GM19397 (cell line): Measurements from ENCODE around the gene KRTAP10-11.
"Not testable (repeated sequence)": the region's sequence is repeated elsewhere in the genome, so short reads cannot be mapped to it uniquely, and the experiment has no call there.

Source experiments
- ATAC-seq: cut with Tn5 transposase; IDR thresholded peaks from one replicate; pipeline ENCODE4 v1.9.1; 2021; ENCODE audit warnings: mild to moderate bottlenecking, moderate library complexity; ENCODE audit not compliant: unreplicated experiment

KRTAP10-11 gene

GRCh38 chr21:44646366-44647221, at the start of gene KRTAP10-11:
KRTAP10-11 (plus strand) TSS chr21:44646414; CDS start chr21:44646459, 45 bp downstream.
- not testable (repeated sequence) for ATAC-seq

GRCh38 chr21:44598061-44598460, 48.2 kb upstream of the KRTAP10-11 start:
- no peak for ATAC-seq

GRCh38 chr21:44599264-44600029, 46.8 kb upstream of the KRTAP10-11 start:
- ATAC-seq: no peak

- not testable (repeated sequence) for ATAC-seq
Observed at GRCh38 chr21:44600118-44600978, 45.9 kb upstream of the KRTAP10-11 start, which contains the start of gene KRTAP10-7. KRTAP10-7 (plus strand) TSS chr21:44600597; CDS start chr21:44600622, 25 bp downstream.

- not testable (repeated sequence) for ATAC-seq
Observed at GRCh38 chr21:44601091-44601490, 45.1 kb upstream of the KRTAP10-11 start.

- no peak for ATAC-seq
Observed at GRCh38 chr21:44601596-44602462, 44.4 kb upstream of the KRTAP10-11 start.

GRCh38 chr21:44602463-44602850, 43.8 kb upstream of the KRTAP10-11 start:
- no peak for ATAC-seq

- ATAC-seq: no peak
Observed at GRCh38 chr21:44603109-44603875, 42.9 kb upstream of the KRTAP10-11 start.

- ATAC-seq: no peak
Observed at GRCh38 chr21:44603911-44604310, 42.3 kb upstream of the KRTAP10-11 start.

GRCh38 chr21:44606495-44606894, 39.7 kb upstream of the KRTAP10-11 start:
- no peak for ATAC-seq

- no peak for ATAC-seq
Observed at GRCh38 chr21:44609193-44609592, 37.0 kb upstream of the KRTAP10-11 start.

GRCh38 chr21:44610157-44610843, 35.9 kb upstream of the KRTAP10-11 start:
- ATAC-seq: not testable (repeated sequence)

- ATAC-seq: no peak
Observed at GRCh38 chr21:44611551-44611950, 34.7 kb upstream of the KRTAP10-11 start.

GRCh38 chr21:44612029-44612486, 34.2 kb upstream of the KRTAP10-11 start, which contains the start of gene KRTAP10-8:
KRTAP10-8 (plus strand) TSS chr21:44612079; CDS start chr21:44612101, 22 bp downstream.
- ATAC-seq: no peak

- no peak for ATAC-seq
Observed at GRCh38 chr21:44612669-44613229, 33.5 kb upstream of the KRTAP10-11 start.

- ATAC-seq: no peak
Observed at GRCh38 chr21:44613386-44614155, 32.6 kb upstream of the KRTAP10-11 start.

GRCh38 chr21:44614161-44614631, 32.0 kb upstream of the KRTAP10-11 start:
- no peak for ATAC-seq
